Measurements from ENCODE around the gene AKAP13. TPM values are rescaled to one million over a fixed set of nuclear protein-coding genes. Genes with fewer than 3 reads are reported as not detected.

AKAP13 gene
- polyA plus RNA-seq, 4 donors, result 39.4 to 71.6 (median 58.5) TPM

DNA sequence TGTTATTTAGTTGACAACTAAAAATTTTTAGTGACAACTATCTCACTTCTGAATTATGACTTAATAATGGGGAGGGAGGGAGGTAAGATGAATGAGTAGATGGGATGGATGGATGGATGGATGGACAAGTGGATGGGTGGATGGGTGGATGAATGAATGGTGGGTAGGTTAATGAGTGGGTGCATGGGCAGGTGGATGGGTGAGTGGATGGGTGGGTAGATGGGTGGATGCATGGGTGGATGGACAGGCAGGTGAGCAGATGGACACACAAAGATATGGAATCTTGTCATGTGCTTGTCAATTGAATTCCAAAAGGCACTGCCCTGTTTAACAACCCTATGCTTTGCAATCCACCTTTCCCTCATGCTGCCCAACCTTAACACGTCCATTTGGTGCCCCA is 372.9 kb downstream of the AKAP13 start:
- Histone ChIP-seq H3K27ac (ENCODE audit: low read depth in 1 of 3, low read length in 2 of 3) (no peak overlapping the region), H3K4me3 (ENCODE audit: low read depth in 1 of 3, low read length in 3 of 3) (no peak overlapping the region), H3K27me3 (ENCODE audit: control insufficient read depth in 3 of 3, insufficient read depth in 3 of 3, low read length in 3 of 3) (no peaks in the 10 kb centered on the region), H3K9me3 (ENCODE audit: control insufficient read depth in 2 of 2, insufficient read depth in 1 of 2, low read depth in 1 of 2, low read length in 1 of 2) (no peaks in the 10 kb centered on the region), H3K4me1 (ENCODE audit: control insufficient read depth in 3 of 3, insufficient read depth in 2 of 3, low read depth in 1 of 3, low read length in 2 of 3) (peaks cover 0 to 5% (median 0%) of the 10 kb centered on the region in 3 donors), H3K36me3 (ENCODE audit: control insufficient read depth in 3 of 3, insufficient read depth in 2 of 3, low read depth in 1 of 3, low read length in 3 of 3) (peaks cover 0 to 40% (median 0%) of the 10 kb centered on the region in 3 donors)
- DNase-seq, result no peak
- FAIRE-seq, result no peak
- WGBS, 3 donors, result 80 to 90% (median 89%) methylated on average over 1 of the region's 1 CpG

GRCh38 chr15:85753791-85754452 is 373.5 kb downstream of the AKAP13 start:
- Histone ChIP-seq H3K27me3 (ENCODE audit: control insufficient read depth in 3 of 3, insufficient read depth in 3 of 3, low read length in 3 of 3) (no peaks in the 10 kb centered on the region), H3K4me1 (ENCODE audit: control insufficient read depth in 3 of 3, insufficient read depth in 2 of 3, low read depth in 1 of 3, low read length in 2 of 3) (peaks cover 0 to 5% (median 0%) of the 10 kb centered on the region in 3 donors), H3K4me3 (ENCODE audit: low read depth in 1 of 3, low read length in 3 of 3) (no peak overlapping the region), H3K27ac (ENCODE audit: low read depth in 1 of 3, low read length in 2 of 3) (no peak overlapping the region), H3K36me3 (ENCODE audit: control insufficient read depth in 3 of 3, insufficient read depth in 2 of 3, low read depth in 1 of 3, low read length in 3 of 3) (peaks cover 0 to 41% (median 0%) of the 10 kb centered on the region in 3 donors), H3K9me3 (ENCODE audit: control insufficient read depth in 2 of 2, insufficient read depth in 1 of 2, low read depth in 1 of 2, low read length in 1 of 2) (no peaks in the 10 kb centered on the region)
- 83 to 89% (median 86%) methylated on average over 10 of the region's 10 CpGs for WGBS, 3 donors
- no peak for FAIRE-seq
- DNase-seq, result no peak

GRCh38 chr15:85754989-85755388 is 374.6 kb downstream of the AKAP13 start:
- Histone ChIP-seq H3K27ac (ENCODE audit: low read depth in 1 of 3, low read length in 2 of 3) (no peak overlapping the region), H3K9me3 (ENCODE audit: control insufficient read depth in 2 of 2, insufficient read depth in 1 of 2, low read depth in 1 of 2, low read length in 1 of 2) (no peaks in the 10 kb centered on the region), H3K4me3 (ENCODE audit: low read depth in 1 of 3, low read length in 3 of 3) (no peak overlapping the region), H3K36me3 (ENCODE audit: control insufficient read depth in 3 of 3, insufficient read depth in 2 of 3, low read depth in 1 of 3, low read length in 3 of 3) (peaks cover 0 to 46% (median 0%) of the 10 kb centered on the region in 3 donors), H3K4me1 (ENCODE audit: control insufficient read depth in 3 of 3, insufficient read depth in 2 of 3, low read depth in 1 of 3, low read length in 2 of 3) (peaks cover 0 to 8% (median 0%) of the 10 kb centered on the region in 3 donors), H3K27me3 (ENCODE audit: control insufficient read depth in 3 of 3, insufficient read depth in 3 of 3, low read length in 3 of 3) (no peaks in the 10 kb centered on the region)
- WGBS, 3 donors, result 65 to 85% (median 83%) methylated on average over 7 of the region's 7 CpGs
- FAIRE-seq (no peak), DNase-seq (no peak)

GRCh38 chr15:85755471-85755870 is 375.1 kb downstream of the AKAP13 start:
- Histone ChIP-seq H3K27ac (ENCODE audit: low read depth in 1 of 3, low read length in 2 of 3) (no peak overlapping the region), H3K4me3 (ENCODE audit: low read depth in 1 of 3, low read length in 3 of 3) (no peak overlapping the region), H3K36me3 (ENCODE audit: control insufficient read depth in 3 of 3, insufficient read depth in 2 of 3, low read depth in 1 of 3, low read length in 3 of 3) (peaks cover 0 to 50% (median 0%) of the 10 kb centered on the region in 3 donors), H3K9me3 (ENCODE audit: control insufficient read depth in 2 of 2, insufficient read depth in 1 of 2, low read depth in 1 of 2, low read length in 1 of 2) (no peaks in the 10 kb centered on the region), H3K27me3 (ENCODE audit: control insufficient read depth in 3 of 3, insufficient read depth in 3 of 3, low read length in 3 of 3) (no peaks in the 10 kb centered on the region), H3K4me1 (ENCODE audit: control insufficient read depth in 3 of 3, insufficient read depth in 2 of 3, low read depth in 1 of 3, low read length in 2 of 3) (peaks cover 0 to 8% (median 0%) of the 10 kb centered on the region in 3 donors)
- WGBS, 3 donors, result 90 to 95% (median 94%) methylated on average over 11 of the region's 11 CpGs
- DNase-seq, result no peak
- no peak for FAIRE-seq

- Histone ChIP-seq H3K4me3 (ENCODE audit: low read depth in 1 of 3, low read length in 3 of 3) (no peak overlapping the region), H3K27ac (ENCODE audit: low read depth in 1 of 3, low read length in 2 of 3) (no peak overlapping the region), H3K4me1 (ENCODE audit: control insufficient read depth in 3 of 3, insufficient read depth in 2 of 3, low read depth in 1 of 3, low read length in 2 of 3) (peaks cover 0 to 8% (median 0%) of the 10 kb centered on the region in 3 donors), H3K36me3 (ENCODE audit: control insufficient read depth in 3 of 3, insufficient read depth in 2 of 3, low read depth in 1 of 3, low read length in 3 of 3) (peaks cover 0 to 55% (median 0%) of the 10 kb centered on the region in 3 donors), H3K27me3 (ENCODE audit: control insufficient read depth in 3 of 3, insufficient read depth in 3 of 3, low read length in 3 of 3) (no peaks in the 10 kb centered on the region), H3K9me3 (ENCODE audit: control insufficient read depth in 2 of 2, insufficient read depth in 1 of 2, low read depth in 1 of 2, low read length in 1 of 2) (no peaks in the 10 kb centered on the region)
- FAIRE-seq (no peak), DNase-seq (no peak)
- WGBS, 3 donors, result 92 to 96% (median 95%) methylated on average over 4 of the region's 4 CpGs
Observed at GRCh38 chr15:85755942-85756341, 375.5 kb downstream of the AKAP13 start.

- FAIRE-seq (no peak), DNase-seq (no peak)
- Histone ChIP-seq H3K4me1 (ENCODE audit: control insufficient read depth in 3 of 3, insufficient read depth in 2 of 3, low read depth in 1 of 3, low read length in 2 of 3) (peaks cover 0 to 7% (median 0%) of the 10 kb centered on the region in 3 donors), H3K27me3 (ENCODE audit: control insufficient read depth in 3 of 3, insufficient read depth in 3 of 3, low read length in 3 of 3) (no peaks in the 10 kb centered on the region), H3K27ac (ENCODE audit: low read depth in 1 of 3, low read length in 2 of 3) (no peak overlapping the region), H3K9me3 (ENCODE audit: control insufficient read depth in 2 of 2, insufficient read depth in 1 of 2, low read depth in 1 of 2, low read length in 1 of 2) (no peaks in the 10 kb centered on the region), H3K4me3 (ENCODE audit: low read depth in 1 of 3, low read length in 3 of 3) (no peak overlapping the region), H3K36me3 (ENCODE audit: control insufficient read depth in 3 of 3, insufficient read depth in 2 of 3, low read depth in 1 of 3, low read length in 3 of 3) (peaks cover 0 to 59% (median 0%) of the 10 kb centered on the region in 3 donors)
- WGBS, 3 donors, result 91 to 95% (median 92%) methylated on average over 9 of the region's 9 CpGs
Observed at GRCh38 chr15:85756411-85757072, 376.1 kb downstream of the AKAP13 start.

DNA sequence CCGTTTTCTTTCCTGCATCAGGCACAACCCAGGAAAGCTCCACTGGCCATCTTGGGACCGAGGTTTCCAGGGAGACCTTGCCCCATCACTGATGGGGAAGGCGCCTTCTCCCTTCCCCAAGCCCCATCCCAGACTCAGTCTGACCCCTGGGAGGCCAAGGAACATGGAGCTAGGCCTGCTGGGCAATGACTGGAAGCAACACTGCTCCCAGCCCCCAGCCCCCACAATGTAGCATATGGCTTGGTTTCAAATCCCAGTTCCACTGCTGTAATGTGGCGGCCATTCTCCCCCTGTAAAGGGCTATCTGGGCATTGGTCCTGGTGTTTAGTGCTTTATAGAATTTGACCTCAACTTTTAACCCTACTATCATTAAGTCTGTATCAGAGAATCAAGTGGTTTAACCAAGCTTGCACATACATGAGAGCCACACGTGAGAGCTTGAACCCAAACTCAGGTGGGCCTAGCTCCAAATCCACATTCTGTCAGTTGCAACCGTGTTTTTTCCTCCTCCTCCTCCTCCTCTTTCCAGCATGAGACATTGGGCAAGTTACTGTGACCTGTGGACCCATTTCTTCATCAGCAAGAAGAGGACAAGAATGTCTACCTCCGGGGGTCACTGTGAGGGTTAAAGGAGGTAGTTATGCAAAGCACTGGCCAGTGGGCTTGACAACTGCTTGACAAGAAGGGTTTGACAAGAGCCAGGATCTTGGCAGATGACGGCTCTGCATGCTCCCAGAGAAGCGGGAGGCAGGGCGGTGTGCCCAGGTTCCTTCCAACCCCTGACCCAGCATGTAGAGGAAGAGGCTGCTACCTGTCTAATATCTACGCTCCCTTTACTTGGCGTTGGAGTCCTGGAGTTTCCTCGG is 376.9 kb downstream of the AKAP13 start:
- Histone ChIP-seq H3K4me3 (ENCODE audit: low read depth in 1 of 3, low read length in 3 of 3) (no peak overlapping the region), H3K4me1 (ENCODE audit: control insufficient read depth in 3 of 3, insufficient read depth in 2 of 3, low read depth in 1 of 3, low read length in 2 of 3) (peaks cover 0 to 3% (median 0%) of the 10 kb centered on the region in 3 donors), H3K27me3 (ENCODE audit: control insufficient read depth in 3 of 3, insufficient read depth in 3 of 3, low read length in 3 of 3) (no peaks in the 10 kb centered on the region), H3K36me3 (ENCODE audit: control insufficient read depth in 3 of 3, insufficient read depth in 2 of 3, low read depth in 1 of 3, low read length in 3 of 3) (peaks cover 0 to 62% (median 0%) of the 10 kb centered on the region in 3 donors), H3K27ac (ENCODE audit: low read depth in 1 of 3, low read length in 2 of 3) (no peak overlapping the region), H3K9me3 (ENCODE audit: control insufficient read depth in 2 of 2, insufficient read depth in 1 of 2, low read depth in 1 of 2, low read length in 1 of 2) (no peaks in the 10 kb centered on the region)
- 86 to 91% (median 88%) methylated on average over 13 of the region's 13 CpGs for WGBS, 3 donors
- DNase-seq, result no peak
- no peak for FAIRE-seq

- FAIRE-seq (no peak), DNase-seq (no peak)
- peaks cover 0 to 66% (median 0%) of the 10 kb centered on the region in 3 donors for H3K36me3 ChIP-seq (ENCODE audit: control insufficient read depth in 3 of 3, insufficient read depth in 2 of 3, low read depth in 1 of 3, low read length in 3 of 3)
- H3K27ac ChIP-seq (ENCODE audit: low read depth in 1 of 3, low read length in 2 of 3), result no peak overlapping the region
- H3K9me3 ChIP-seq (ENCODE audit: control insufficient read depth in 2 of 2, insufficient read depth in 1 of 2, low read depth in 1 of 2, low read length in 1 of 2), result no peaks in the 10 kb centered on the region
- peaks cover 0 to 3% (median 0%) of the 10 kb centered on the region in 3 donors for H3K4me1 ChIP-seq (ENCODE audit: control insufficient read depth in 3 of 3, insufficient read depth in 2 of 3, low read depth in 1 of 3, low read length in 2 of 3)
- H3K27me3 ChIP-seq (ENCODE audit: control insufficient read depth in 3 of 3, insufficient read depth in 3 of 3, low read length in 3 of 3), result no peaks in the 10 kb centered on the region
- no peak overlapping the region for H3K4me3 ChIP-seq (ENCODE audit: low read depth in 1 of 3, low read length in 3 of 3)
- 92 to 95% (median 92%) methylated on average over 17 of the region's 17 CpGs for WGBS, 3 donors
Observed at GRCh38 chr15:85757939-85758654, 377.7 kb downstream of the AKAP13 start.
